BJ (cell line): Measurements from ENCODE around the gene OR2AG2. TPM values are rescaled to one million over a fixed set of nuclear protein-coding genes. Genes with fewer than 3 reads are reported as not detected.

Source experiments
- CTCF ChIA-PET: fragments of 350-600 bp; formaldehyde crosslinking; extraction: SDS; loops from one replicate; lab custom pipeline; 2021; ENCODE audit warnings: antibody characterized with exemption, inconsistent platforms; lab: Yijun Ruan, JAX
- POLR2A ChIA-PET: fragments of 300-600 bp; sonication (Branson Sonifier 250); formaldehyde crosslinking; extraction: SDS; loops from one replicate; lab custom pipeline; 2021; ENCODE audit warnings: antibody characterized with exemption; lab: Charles Lee
- DNase-seq: peaks from one replicate; pipeline ENCODE4 v3.0.0-alpha.2; 2011; ENCODE audit warnings: low read depth
- H3K27me3 ChIP-seq: 2 replicates; pipeline ENCODE4 v1.6.0; 2011; ENCODE audit warnings: low read length; ENCODE audit not compliant: control insufficient read depth, insufficient read depth
- H3K36me3 ChIP-seq: 2 replicates; pipeline ENCODE4 v1.5.1; 2011; ENCODE audit warnings: low read length; ENCODE audit not compliant: control insufficient read depth, insufficient read depth
- H3K4me3 ChIP-seq: 2 replicates; pipeline ENCODE4 v1.5.1; 2011; ENCODE audit warnings: low read depth, mild to moderate bottlenecking, control low read depth, low read length
- CTCF ChIP-seq: IDR thresholded peaks from 2 replicates; pipeline ENCODE4 v1.5.1; 2011; ENCODE audit warnings: low read depth, mild to moderate bottlenecking, control low read depth, inconsistent platforms, low read length, moderate library complexity; ENCODE audit not compliant: insufficient read depth
- polyA plus RNA-seq: library from polyadenylated mRNA; depleted of rRNA; stranded (reverse); fragments of >200 nt; gene quantifications from 2 replicates; pipeline ENCODE4 v1.2.3, GENCODE V29; 2011

OR2AG2 gene
- polyA plus RNA-seq, 1 experiment, result 0.60 TPM

GRCh38 chr11:6755303-6755952, 16.3 kb downstream of the OR2AG2 start:
- H3K36me3 ChIP-seq, result no peaks in the 10 kb centered on the region
- DNase-seq, result no peak
- peak; percentile 93 for TF ChIP-seq CTCF
- H3K27me3 ChIP-seq, result 0 out of 2 replicates have a peak, but pooled peaks cover 3% of the 10 kb centered on the region
- ChIA-PET POLR2A (no interaction called here), CTCF (interaction anchor here (0.6 to 6.4 kb wide), 28 partner anchors 9 to 689 kb away, joined by 3 to 110 read pairs (median 4); partner anchors contain the start of genes OR2AG2 and OR6A2)
- no peak overlapping the region for H3K4me3 ChIP-seq

GRCh38 chr11:6747097-6747668, 24.6 kb downstream of the OR2AG2 start:
- Histone ChIP-seq H3K27me3 (0 out of 2 replicates have a peak, but pooled peaks cover 1% of the 10 kb centered on the region), H3K4me3 (no peak overlapping the region), H3K36me3 (no peaks in the 10 kb centered on the region)
- ChIA-PET CTCF (interaction anchor here (1.4 to 3.1 kb wide), 3 partner anchors 9 to 42 kb away, joined by 5 to 41 read pairs (median 27); no protein-coding TSS in a partner anchor), POLR2A (no interaction called here)
- DNase-seq, result no peak
- TF ChIP-seq CTCF, result no peak

GRCh38 chr11:6746626-6747025, 25.1 kb downstream of the OR2AG2 start:
- ChIA-PET POLR2A (no interaction called here), CTCF (interaction anchor here (1.4 to 3.1 kb wide), 3 partner anchors 9 to 41 kb away, joined by 5 to 41 read pairs (median 27); no protein-coding TSS in a partner anchor)
- DNase-seq, result no peak

GRCh38 chr11:6746086-6746618, 25.6 kb downstream of the OR2AG2 start:
- Histone ChIP-seq H3K4me3 (no peak overlapping the region), H3K27me3 (no peaks in the 10 kb centered on the region), H3K36me3 (no peaks in the 10 kb centered on the region)
- POLR2A ChIA-PET, result no interaction called here
- CTCF ChIA-PET, result interaction anchor here (1.4 to 3.1 kb wide), 3 partner anchors 9 to 41 kb away, joined by 5 to 41 read pairs (median 27); no protein-coding TSS in a partner anchor
- DNase-seq, result no peak
- TF ChIP-seq CTCF, result no peak

More at GRCh38 chr11:6746626-6747025, 25.1 kb downstream of the OR2AG2 start:
- Histone ChIP-seq H3K4me3 (no peak overlapping the region), H3K36me3 (no peaks in the 10 kb centered on the region), H3K27me3 (0 out of 2 replicates have a peak, but pooled peaks cover under 1% of the 10 kb centered on the region)
- TF ChIP-seq CTCF, result no peak

- no peak overlapping the region for H3K4me3 ChIP-seq
- ChIA-PET POLR2A (no interaction called here), CTCF (interaction anchor here (0.8 to 3.1 kb wide), 4 partner anchors 8 to 40 kb away, joined by 3 to 41 read pairs (median 16); no protein-coding TSS in a partner anchor)
- no peak for DNase-seq
- H3K27me3 ChIP-seq, result no peaks in the 10 kb centered on the region
- H3K36me3 ChIP-seq, result no peaks in the 10 kb centered on the region
- no peak for TF ChIP-seq CTCF
Observed at GRCh38 chr11:6745465-6746015, 26.2 kb downstream of the OR2AG2 start.
